Esophagus muscularis mucosa (tissue), 4 donors: ENCODE measurements around the gene ARMC9.

ENCODE experiments used
- CTCF ChIP-seq, 3 experiments: fragments of 200-600 bp in 2 of 3; fragments of 450-650 bp in 1 of 3; sonication (generic) in 2 of 3; IDR thresholded peaks; one replicate each; pipeline ENCODE4 v1.5.1; 2017 to 2019; ENCODE audit warnings: antibody characterized with exemption in 3 of 3, mild to moderate bottlenecking in 2 of 3, moderate library complexity in 1 of 3
- EP300 ChIP-seq: sonication (generic); formaldehyde crosslinking; IDR thresholded peaks from one replicate; pipeline ENCODE4 v1.6.1; 2017; ENCODE audit warnings: antibody characterized with exemption
- POLR2A ChIP-seq: fragments of 450-650 bp; IDR thresholded peaks from one replicate; pipeline ENCODE4 v1.6.1; 2017; ENCODE audit warnings: antibody characterized with exemption, moderate library complexity, mild to moderate bottlenecking, low read depth
- POLR2AphosphoS5 ChIP-seq, 2 donors: sonication (generic); formaldehyde crosslinking; IDR thresholded peaks; one replicate each; pipeline ENCODE4 v1.6.1; 2017; ENCODE audit warnings: antibody characterized with exemption in 2 of 2

DNA sequence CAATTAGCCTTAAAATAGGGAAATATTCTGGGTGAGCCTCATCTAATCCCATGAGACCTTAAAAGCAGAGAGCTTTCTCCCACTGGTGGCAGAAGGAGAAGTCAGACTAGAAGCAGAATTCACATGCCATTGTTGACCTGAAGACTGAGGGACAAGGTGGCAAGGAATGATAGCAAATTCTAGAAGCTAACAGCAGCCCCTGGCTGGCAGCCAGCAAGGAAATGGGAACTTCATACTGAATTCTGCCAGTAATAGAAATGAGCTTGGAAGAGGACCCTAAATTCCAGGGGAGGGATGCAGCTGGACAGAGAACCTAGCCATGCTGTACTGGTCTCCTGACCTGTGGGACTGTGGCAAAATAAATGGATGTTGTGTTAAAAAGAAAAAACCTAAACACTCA lies 216.6 kb downstream of the ARMC9 start:
- no peak for TF ChIP-seq CTCF (IDR thresholded peaks at IDR 0.05)
- no peak for TF ChIP-seq POLR2A
- TF ChIP-seq POLR2AphosphoS5 (IDR thresholded peaks at IDR 0.05): no peak
- no peak for TF ChIP-seq EP300
